Activated naive CD4-positive, alpha-beta T cell (primary cell): Measurements from ENCODE around the gene LARGE2.

ENCODE experiments used
- DNase-seq, 4 experiments: peaks; one replicate each; lab custom pipeline; 2025; lab: John Stamatoyannopoulos, UW

LARGE2 gene

GRCh38 chr11:45922425-45923082, at the start of gene LARGE2:
TSS of gene LARGE2 (plus strand) at chr11:45922656. CDS start at chr11:45922883, 227 bp downstream.
- peak in 1 of 4 experiments; percentile 29 for DNase-seq

- DNase-seq, result no peak
Observed at GRCh38 chr11:45876401-45876800, 46.1 kb upstream of the LARGE2 start.

GRCh38 chr11:45877221-45877620, 45.2 kb upstream of the LARGE2 start:
- DNase-seq, result no peak

- no peak for DNase-seq
Observed at GRCh38 chr11:45877845-45878244, 44.6 kb upstream of the LARGE2 start.

- no peak for DNase-seq
Observed at GRCh38 chr11:45879803-45880686, 42.4 kb upstream of the LARGE2 start.

GRCh38 chr11:45880772-45881570, 41.5 kb upstream of the LARGE2 start:
- no peak for DNase-seq

- no peak for DNase-seq
Observed at GRCh38 chr11:45881708-45882368, 40.6 kb upstream of the LARGE2 start.

- no peak for DNase-seq
Observed at GRCh38 chr11:45884596-45885185, 37.8 kb upstream of the LARGE2 start.

GRCh38 chr11:45885274-45885920, 37.1 kb upstream of the LARGE2 start, which contains the start of gene MAPK8IP1:
TSS of gene MAPK8IP1 (plus strand) at chr11:45885651. CDS start at chr11:45885821, 170 bp downstream.
- peak in 2 of 4 experiments; percentile 27 to 51 for DNase-seq

GRCh38 chr11:45885921-45886721, 36.3 kb upstream of the LARGE2 start:
- DNase-seq, result no peak

- DNase-seq, result no peak
Observed at GRCh38 chr11:45886816-45887520, 35.5 kb upstream of the LARGE2 start.

GRCh38 chr11:45887587-45887986, 34.9 kb upstream of the LARGE2 start:
- no peak for DNase-seq

- no peak for DNase-seq
Observed at GRCh38 chr11:45889555-45889954, 32.9 kb upstream of the LARGE2 start.

- no peak for DNase-seq
Observed at GRCh38 chr11:45889966-45890365, 32.5 kb upstream of the LARGE2 start.

GRCh38 chr11:45890886-45891550, 31.4 kb upstream of the LARGE2 start:
- no peak for DNase-seq

- DNase-seq, result no peak
Observed at GRCh38 chr11:45892856-45893255, 29.6 kb upstream of the LARGE2 start.

GRCh38 chr11:45894555-45895247, 27.8 kb upstream of the LARGE2 start:
- DNase-seq, result no peak
